Right ventricle myocardium inferior (tissue), 1 donor: ENCODE measurements around the gene DAB1. TPM values are rescaled to one million over a fixed set of nuclear protein-coding genes. Genes with fewer than 3 reads are reported as not detected.

ENCODE experiments used
- ATAC-seq: fragments of 200-7000 bp; cut with Tn5 transposase; one replicate; pipeline ENCODE4 v1.9.1; 2020; ENCODE audit warnings: mild to moderate bottlenecking, moderate library complexity
- DNase-seq: peaks from one replicate; pipeline ENCODE4 v3.0.0; 2021; ENCODE audit errors: missing footprints
- intact Hi-C: fragments of 100-400 bp; cut with DNase I; formaldehyde crosslinking; loops from one replicate; pipeline ENCODE4 v1.11.0; 2022
- total RNA-seq: library from RNA; stranded (reverse); fragmentation: NEBNext Ultra II Directional; extraction: Animal tissue kit (Norgen Biotek cat#: 25700); gene quantifications from one replicate; pipeline ENCODE4 v1.2.1, GENCODE V29; 2021
- donor health status: DM: no; HTN: yes; CAD: no; lungs with severe emphysema.

DAB1 gene
- total RNA-seq, 1 donor from 2014 or later, result 9.0 TPM

- DNase-seq (no peak), ATAC-seq (no peak)
- intact Hi-C loops, result no loop called here
Observed at GRCh38 chr1:57296726-57297250, 127.1 kb downstream of the DAB1 start.

- ATAC-seq (no peak), DNase-seq (no peak)
- intact Hi-C loops, result no loop called here
Observed at GRCh38 chr1:57295326-57295725, 128.5 kb downstream of the DAB1 start.

- no peak for ATAC-seq
- intact Hi-C loops, result no loop called here
- DNase-seq, result no peak
Observed at GRCh38 chr1:57294177-57294576, 129.7 kb downstream of the DAB1 start.

- ATAC-seq, result no peak
- no peak for DNase-seq
- intact Hi-C loops, result no loop called here
Observed at GRCh38 chr1:57293214-57293613, 130.6 kb downstream of the DAB1 start.

GRCh38 chr1:57289781-57290180 lies 134.1 kb downstream of the DAB1 start:
- intact Hi-C loops, result no loop called here
- ATAC-seq (no peak), DNase-seq (no peak)

- ATAC-seq (no peak), DNase-seq (no peak)
- intact Hi-C loops, result no loop called here
Observed at GRCh38 chr1:57285992-57286391, 137.9 kb downstream of the DAB1 start.

GRCh38 chr1:57282411-57282810 lies 141.4 kb downstream of the DAB1 start:
- no peak for DNase-seq
- intact Hi-C loops, result no loop called here
- no peak for ATAC-seq

- ATAC-seq, result no peak
Observed at GRCh38 chr1:57281324-57281723, 142.5 kb downstream of the DAB1 start.

GRCh38 chr1:57279909-57280666 lies 143.8 kb downstream of the DAB1 start:
- intact Hi-C loops, result no loop called here
- ATAC-seq, result no peak
- DNase-seq, result no peak

More at GRCh38 chr1:57281324-57281723, 142.5 kb downstream of the DAB1 start:
- intact Hi-C loops, result no loop called here
- DNase-seq, result no peak

GRCh38 chr1:57278558-57278957 lies 145.3 kb downstream of the DAB1 start:
- no peak for ATAC-seq
- intact Hi-C loops, result no loop called here

GRCh38 chr1:57277681-57278080 lies 146.2 kb downstream of the DAB1 start:
- no peak for DNase-seq
- intact Hi-C loops, result no loop called here
- ATAC-seq, result no peak

More at GRCh38 chr1:57278558-57278957, 145.3 kb downstream of the DAB1 start:
- DNase-seq, result no peak

GRCh38 chr1:57276918-57277317 lies 146.9 kb downstream of the DAB1 start:
- ATAC-seq, result no peak
- intact Hi-C loops, result no loop called here
- DNase-seq, result no peak

GRCh38 chr1:57272601-57273000 lies 151.3 kb downstream of the DAB1 start:
- intact Hi-C loops, result no loop called here
- no peak for ATAC-seq

GRCh38 chr1:57272150-57272549 lies 151.7 kb downstream of the DAB1 start:
- intact Hi-C loops, result no loop called here
- ATAC-seq (no peak), DNase-seq (no peak)

More at GRCh38 chr1:57272601-57273000, 151.3 kb downstream of the DAB1 start:
- no peak for DNase-seq

GRCh38 chr1:57270927-57271698 lies 152.7 kb downstream of the DAB1 start:
- ATAC-seq (no peak), DNase-seq (no peak)
- intact Hi-C loops, result no loop called here

GRCh38 chr1:57269630-57270225 lies 154.1 kb downstream of the DAB1 start:
- intact Hi-C loops, result no loop called here
- ATAC-seq, result no peak

GRCh38 chr1:57265104-57265503 lies 158.8 kb downstream of the DAB1 start:
- intact Hi-C loops, result no loop called here
- DNase-seq (no peak), ATAC-seq (no peak)

More at GRCh38 chr1:57269630-57270225, 154.1 kb downstream of the DAB1 start:
- DNase-seq, result no peak

- intact Hi-C loops, result no loop called here
- DNase-seq (no peak), ATAC-seq (no peak)
Observed at GRCh38 chr1:57262472-57262871, 161.4 kb downstream of the DAB1 start.

- ATAC-seq (no peak), DNase-seq (no peak)
- intact Hi-C loops, result no loop called here
Observed at GRCh38 chr1:57258557-57259325, 165.1 kb downstream of the DAB1 start.
